Activated T-helper 17 cell treated with anti-CD3 and anti-CD28 coated beads, Interleukin-2, amount 50 U/mL, for 72 hours (primary cell): ENCODE data around the gene NTNG2. TPM values are rescaled to one million over a fixed set of nuclear protein-coding genes. Genes with fewer than 3 reads are reported as not detected.
A peak's percentile ranks its signal among the peaks of the same experiment; 100 is the strongest.
"Not testable (repeated sequence)": the region's sequence is repeated elsewhere in the genome, so short reads cannot be mapped to it uniquely, and the experiment has no call there.

Experiments
- ATAC-seq: fragments of 150-1000 bp; cut with Tn5 transposase; replicated peaks from 2 replicates; pipeline ENCODE4 v1.10.0; 2021; ENCODE audit warnings: mild to moderate bottlenecking, moderate library complexity
- H3K27ac Mint-ChIP-seq: one replicate; pipeline ENCODE4 v1.8.0; 2022; ENCODE audit warnings: mixed read lengths
- H3K27me3 Mint-ChIP-seq: one replicate; pipeline ENCODE4 v1.8.0; 2022; ENCODE audit warnings: mixed read lengths
- H3K36me3 Mint-ChIP-seq: one replicate; pipeline ENCODE4 v1.8.0; 2022; ENCODE audit warnings: low read depth, mild to moderate bottlenecking, mixed read lengths
- H3K4me1 Mint-ChIP-seq: one replicate; pipeline ENCODE4 v1.8.0; 2022; ENCODE audit warnings: mixed read lengths
- H3K4me3 Mint-ChIP-seq: one replicate; pipeline ENCODE4 v1.8.0; 2022; ENCODE audit warnings: mild to moderate bottlenecking, mixed read lengths
- H3K9me3 Mint-ChIP-seq: one replicate; pipeline ENCODE4 v1.8.0; 2022; ENCODE audit warnings: mixed read lengths
- total RNA-seq, 2 donors: library from RNA; stranded (reverse); gene quantifications; one replicate each; pipeline ENCODE4 v1.2.3, GENCODE V29; 2022

NTNG2 gene
- total RNA-seq, 2 donors from 2014 or later = 0.82 to 2.2 TPM

- H3K9me3 Mint-ChIP-seq = no peaks in the 10 kb centered on the region
- no peaks in the 10 kb centered on the region for H3K27me3 Mint-ChIP-seq
- H3K4me1 Mint-ChIP-seq = no peaks in the 10 kb centered on the region
- H3K4me3 Mint-ChIP-seq = no peak overlapping the region
- no peaks in the 10 kb centered on the region for H3K36me3 Mint-ChIP-seq
- H3K27ac Mint-ChIP-seq = no peak overlapping the region
- ATAC-seq = no peak
Observed at GRCh38 chr9:132245465-132245864, 83.6 kb downstream of the NTNG2 start.

- no peaks in the 10 kb centered on the region for H3K27me3 Mint-ChIP-seq
- H3K4me3 Mint-ChIP-seq = no peak overlapping the region
- H3K4me1 Mint-ChIP-seq = no peaks in the 10 kb centered on the region
- no peak for ATAC-seq
- H3K27ac Mint-ChIP-seq = no peak overlapping the region
- H3K36me3 Mint-ChIP-seq = no peaks in the 10 kb centered on the region
- no peaks in the 10 kb centered on the region for H3K9me3 Mint-ChIP-seq
Observed at GRCh38 chr9:132247942-132248341, 86.1 kb downstream of the NTNG2 start.

GRCh38 chr9:132249123-132249522 is 87.3 kb downstream of the NTNG2 start:
- Mint-ChIP-seq H3K4me1 (no peaks in the 10 kb centered on the region), H3K9me3 (no peaks in the 10 kb centered on the region), H3K4me3 (no peak overlapping the region), H3K27ac (no peak overlapping the region), H3K36me3 (no peaks in the 10 kb centered on the region), H3K27me3 (no peaks in the 10 kb centered on the region)
- no peak for ATAC-seq

- no peaks in the 10 kb centered on the region for H3K27me3 Mint-ChIP-seq
- H3K4me3 Mint-ChIP-seq = no peak overlapping the region
- ATAC-seq = no peak
- H3K9me3 Mint-ChIP-seq = no peaks in the 10 kb centered on the region
- H3K27ac Mint-ChIP-seq = no peak overlapping the region
- H3K4me1 Mint-ChIP-seq = no peaks in the 10 kb centered on the region
- H3K36me3 Mint-ChIP-seq = no peaks in the 10 kb centered on the region
Observed at GRCh38 chr9:132249690-132250089, 87.8 kb downstream of the NTNG2 start.

- no peaks in the 10 kb centered on the region for H3K36me3 Mint-ChIP-seq
- H3K27ac Mint-ChIP-seq = no peak overlapping the region
- no peak for ATAC-seq
- H3K9me3 Mint-ChIP-seq = no peaks in the 10 kb centered on the region
- no peaks in the 10 kb centered on the region for H3K4me1 Mint-ChIP-seq
- no peak overlapping the region for H3K4me3 Mint-ChIP-seq
- no peaks in the 10 kb centered on the region for H3K27me3 Mint-ChIP-seq
Observed at GRCh38 chr9:132250324-132251262, 88.7 kb downstream of the NTNG2 start.

GRCh38 chr9:132260846-132261245 is 99.0 kb downstream of the NTNG2 start:
- no peak for ATAC-seq
- H3K4me3 Mint-ChIP-seq = no peak overlapping the region
- no peaks in the 10 kb centered on the region for H3K4me1 Mint-ChIP-seq
- H3K36me3 Mint-ChIP-seq = peaks cover 51% of the 10 kb centered on the region
- no peaks in the 10 kb centered on the region for H3K27me3 Mint-ChIP-seq
- H3K27ac Mint-ChIP-seq = no peak overlapping the region
- H3K9me3 Mint-ChIP-seq = no peaks in the 10 kb centered on the region

- no peak for ATAC-seq
- H3K27me3 Mint-ChIP-seq = no peaks in the 10 kb centered on the region
- H3K4me1 Mint-ChIP-seq = no peaks in the 10 kb centered on the region
- H3K4me3 Mint-ChIP-seq = no peak overlapping the region
- H3K27ac Mint-ChIP-seq = no peak overlapping the region
- H3K36me3 Mint-ChIP-seq = peaks cover 98% of the 10 kb centered on the region
- H3K9me3 Mint-ChIP-seq = no peaks in the 10 kb centered on the region
Observed at GRCh38 chr9:132266017-132266416, 104.2 kb downstream of the NTNG2 start.

GRCh38 chr9:132267660-132268059 is 105.8 kb downstream of the NTNG2 start:
- Mint-ChIP-seq H3K9me3 (no peaks in the 10 kb centered on the region), H3K36me3 (peaks cover 98% of the 10 kb centered on the region), H3K4me3 (no peak overlapping the region), H3K4me1 (no peaks in the 10 kb centered on the region), H3K27ac (peak overlapping the region; percentile 71), H3K27me3 (no peaks in the 10 kb centered on the region)
- ATAC-seq = no peak

- Mint-ChIP-seq H3K27ac (peak overlapping the region; percentile 71), H3K36me3 (peaks cover 98% of the 10 kb centered on the region), H3K27me3 (no peaks in the 10 kb centered on the region)
Observed at GRCh38 chr9:132268725-132269352, 107.0 kb downstream of the NTNG2 start.

GRCh38 chr9:132269704-132270516 is 108.1 kb downstream of the NTNG2 start:
- H3K4me1 Mint-ChIP-seq, H3K4me3 Mint-ChIP-seq, H3K27ac Mint-ChIP-seq, H3K9me3 Mint-ChIP-seq, H3K27me3 Mint-ChIP-seq: not testable (repeated sequence)
- H3K36me3 Mint-ChIP-seq = peaks cover 98% of the 10 kb centered on the region
- ATAC-seq = peak; percentile 88

More at GRCh38 chr9:132268725-132269352, 107.0 kb downstream of the NTNG2 start:
- ATAC-seq = peak; percentile 60
- Mint-ChIP-seq H3K4me3 (no peak overlapping the region), H3K9me3 (no peaks in the 10 kb centered on the region), H3K4me1 (no peaks in the 10 kb centered on the region)

GRCh38 chr9:132274861-132275260 is 113.0 kb downstream of the NTNG2 start:
- no peak for ATAC-seq
- Mint-ChIP-seq H3K4me3 (no peak overlapping the region), H3K36me3 (peaks cover 98% of the 10 kb centered on the region), H3K9me3 (no peaks in the 10 kb centered on the region), H3K4me1 (no peaks in the 10 kb centered on the region), H3K27ac (no peak overlapping the region), H3K27me3 (no peaks in the 10 kb centered on the region)

GRCh38 chr9:132283165-132283564 is 121.3 kb downstream of the NTNG2 start:
- Mint-ChIP-seq H3K36me3 (peaks cover 100% of the 10 kb centered on the region), H3K4me1 (no peaks in the 10 kb centered on the region), H3K4me3 (no peak overlapping the region), H3K9me3 (no peaks in the 10 kb centered on the region), H3K27ac (peak overlapping the region; percentile 55), H3K27me3 (no peaks in the 10 kb centered on the region)
- peak; percentile 99 for ATAC-seq

- ATAC-seq = peak; percentile 28
- Mint-ChIP-seq H3K4me1 (peaks cover 4% of the 10 kb centered on the region), H3K9me3 (no peaks in the 10 kb centered on the region), H3K27me3 (no peaks in the 10 kb centered on the region), H3K4me3 (no peak overlapping the region), H3K36me3 (peaks cover 100% of the 10 kb centered on the region), H3K27ac (peak overlapping the region; percentile 55)
Observed at GRCh38 chr9:132283863-132284262, 122.0 kb downstream of the NTNG2 start.

GRCh38 chr9:132287256-132287760 is 125.5 kb downstream of the NTNG2 start:
- no peaks in the 10 kb centered on the region for H3K27me3 Mint-ChIP-seq
- H3K36me3 Mint-ChIP-seq = peaks cover 97% of the 10 kb centered on the region
- no peak for ATAC-seq
- H3K4me1 Mint-ChIP-seq = peaks cover 8% of the 10 kb centered on the region
- H3K4me3 Mint-ChIP-seq = no peak overlapping the region
- no peak overlapping the region for H3K27ac Mint-ChIP-seq
- no peaks in the 10 kb centered on the region for H3K9me3 Mint-ChIP-seq
